ENCODE results near the gene BNC2. TPM values are rescaled to one million over a fixed set of nuclear protein-coding genes. Genes with fewer than 3 reads are reported as not detected.

Gene BNC2
- total RNA-seq, 1 donor from 2014 or later: 5.4 TPM

DNA sequence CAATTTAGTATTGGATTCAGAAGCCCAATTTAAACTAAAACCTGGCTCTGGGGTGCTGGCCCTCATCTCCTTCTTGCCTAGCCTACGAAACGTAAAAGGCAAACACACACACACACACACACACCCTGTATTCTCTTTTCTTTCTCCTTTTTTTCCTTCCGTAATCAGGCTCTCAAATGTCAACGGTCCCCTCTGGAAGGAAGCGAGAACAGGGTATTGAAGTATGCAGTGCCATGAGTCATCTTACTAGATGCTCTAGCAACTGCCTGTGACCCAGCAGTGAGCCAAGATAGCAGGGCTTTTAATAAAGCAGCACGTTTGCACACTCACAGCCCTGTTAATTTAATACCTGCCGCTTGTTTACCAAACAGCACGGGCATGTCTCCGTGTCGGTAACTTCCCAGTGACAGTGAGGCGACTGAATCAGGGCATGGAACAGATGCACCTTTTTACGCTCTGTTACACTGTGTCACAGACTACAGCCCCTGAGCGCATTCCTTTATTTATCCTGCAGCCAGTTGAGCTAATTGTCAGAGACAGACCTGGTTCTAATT, 243.8 kb downstream of the BNC2 start:
- Mint-ChIP-seq H3K27ac (ENCODE audit: unreplicated experiment) (peak overlapping the region; percentile 51), H3K27me3 (ENCODE audit: low read depth) (no peaks in the 10 kb centered on the region), H3K9me3 (no peaks in the 10 kb centered on the region), H3K4me3 (peak overlapping the region; percentile 14), H3K36me3 (ENCODE audit: low read depth) (no peaks in the 10 kb centered on the region), H3K4me1 (peaks cover 41% of the 10 kb centered on the region)
- TF ChIP-seq, protein P1, sequence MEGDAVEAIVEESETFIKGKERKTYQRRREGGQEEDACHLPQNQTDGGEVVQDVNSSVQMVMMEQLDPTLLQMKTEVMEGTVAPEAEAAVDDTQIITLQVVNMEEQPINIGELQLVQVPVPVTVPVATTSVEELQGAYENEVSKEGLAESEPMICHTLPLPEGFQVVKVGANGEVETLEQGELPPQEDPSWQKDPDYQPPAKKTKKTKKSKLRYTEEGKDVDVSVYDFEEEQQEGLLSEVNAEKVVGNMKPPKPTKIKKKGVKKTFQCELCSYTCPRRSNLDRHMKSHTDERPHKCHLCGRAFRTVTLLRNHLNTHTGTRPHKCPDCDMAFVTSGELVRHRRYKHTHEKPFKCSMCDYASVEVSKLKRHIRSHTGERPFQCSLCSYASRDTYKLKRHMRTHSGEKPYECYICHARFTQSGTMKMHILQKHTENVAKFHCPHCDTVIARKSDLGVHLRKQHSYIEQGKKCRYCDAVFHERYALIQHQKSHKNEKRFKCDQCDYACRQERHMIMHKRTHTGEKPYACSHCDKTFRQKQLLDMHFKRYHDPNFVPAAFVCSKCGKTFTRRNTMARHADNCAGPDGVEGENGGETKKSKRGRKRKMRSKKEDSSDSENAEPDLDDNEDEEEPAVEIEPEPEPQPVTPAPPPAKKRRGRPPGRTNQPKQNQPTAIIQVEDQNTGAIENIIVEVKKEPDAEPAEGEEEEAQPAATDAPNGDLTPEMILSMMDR (conservative IDR thresholded peaks at IDR 0.05): no peak
- no peak for DNase-seq (ENCODE audit: low read depth, low spot score)

DNA sequence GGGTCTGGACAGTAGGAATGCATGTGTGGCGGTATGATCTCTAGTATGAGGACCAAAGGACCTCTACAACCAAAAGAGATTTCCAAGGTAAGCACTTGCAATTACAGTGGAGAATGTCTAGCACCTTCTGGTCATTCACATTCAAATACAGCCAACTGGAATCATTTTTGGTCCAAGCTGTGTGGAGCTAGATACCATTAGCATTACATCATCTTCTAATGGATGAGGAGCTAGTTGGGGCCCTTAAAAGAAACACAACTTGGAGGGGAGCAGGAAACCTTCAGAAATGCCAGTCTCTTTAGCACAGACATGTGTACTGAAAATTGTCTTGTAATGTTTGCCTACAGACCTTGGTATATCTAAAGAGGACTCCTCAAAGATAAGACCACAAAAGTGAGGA, 244.7 kb downstream of the BNC2 start:
- Mint-ChIP-seq H3K36me3 (ENCODE audit: low read depth) (no peaks in the 10 kb centered on the region), H3K4me1 (peaks cover 41% of the 10 kb centered on the region), H3K27ac (ENCODE audit: unreplicated experiment) (no peak overlapping the region), H3K9me3 (no peaks in the 10 kb centered on the region), H3K4me3 (no peak overlapping the region), H3K27me3 (ENCODE audit: low read depth) (no peaks in the 10 kb centered on the region)
- DNase-seq (ENCODE audit: low read depth, low spot score): no peak
- TF ChIP-seq, protein P1 (conservative IDR thresholded peaks at IDR 0.05): no peak

DNA sequence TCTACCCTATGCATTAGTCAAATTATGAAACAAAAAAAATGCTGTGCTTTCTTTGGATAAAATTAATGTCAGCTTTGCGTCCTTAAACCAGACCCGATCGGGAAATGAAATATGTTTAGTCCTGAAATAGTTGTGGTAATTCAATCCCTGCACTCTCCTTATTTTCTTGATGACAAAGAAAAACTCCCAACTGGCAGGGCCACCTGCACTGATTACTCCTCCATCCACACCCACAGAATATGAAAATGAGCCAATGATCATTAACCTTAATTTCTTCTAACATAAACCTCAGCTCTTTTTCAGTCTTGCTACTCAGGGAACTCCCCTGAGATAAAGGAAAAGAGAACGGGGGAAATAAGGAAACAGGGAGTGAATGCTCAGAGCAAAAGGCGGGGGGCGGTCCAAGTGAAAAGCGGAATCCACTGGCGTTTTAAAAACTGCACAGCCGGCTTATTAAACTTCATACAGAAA, 245.3 kb downstream of the BNC2 start:
- DNase-seq (ENCODE audit: low read depth, low spot score): no peak
- H3K27me3 Mint-ChIP-seq (ENCODE audit: low read depth): no peaks in the 10 kb centered on the region
- H3K27ac Mint-ChIP-seq (ENCODE audit: unreplicated experiment): no peak overlapping the region
- H3K4me3 Mint-ChIP-seq: no peak overlapping the region
- H3K9me3 Mint-ChIP-seq: no peaks in the 10 kb centered on the region
- TF ChIP-seq, protein P1 (conservative IDR thresholded peaks at IDR 0.05): no peak
- peaks cover 42% of the 10 kb centered on the region for H3K4me1 Mint-ChIP-seq
- H3K36me3 Mint-ChIP-seq (ENCODE audit: low read depth): no peaks in the 10 kb centered on the region

DNA sequence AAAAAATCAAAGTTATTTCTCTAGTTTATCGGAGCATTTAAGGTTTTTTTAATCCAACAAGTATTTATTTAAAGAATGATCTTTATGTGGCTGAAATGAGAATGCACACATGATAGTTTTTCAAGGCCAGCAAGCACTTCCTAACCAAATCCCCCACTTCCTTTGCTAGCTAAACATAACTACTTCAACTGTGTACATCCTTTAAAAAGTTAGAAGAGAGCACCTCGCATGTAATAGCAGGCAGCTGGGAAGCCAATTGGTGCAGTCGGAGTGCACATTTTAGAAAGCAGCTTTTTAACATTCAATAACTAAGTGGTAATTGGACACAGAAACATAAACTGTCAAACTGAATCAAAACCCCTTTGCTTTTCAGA, 245.7 kb downstream of the BNC2 start:
- Mint-ChIP-seq H3K27ac (ENCODE audit: unreplicated experiment) (no peak overlapping the region), H3K4me1 (peaks cover 46% of the 10 kb centered on the region), H3K36me3 (ENCODE audit: low read depth) (no peaks in the 10 kb centered on the region), H3K9me3 (no peaks in the 10 kb centered on the region), H3K4me3 (no peak overlapping the region), H3K27me3 (ENCODE audit: low read depth) (no peaks in the 10 kb centered on the region)
- TF ChIP-seq, protein P1 (conservative IDR thresholded peaks at IDR 0.05): no peak
- no peak for DNase-seq (ENCODE audit: low read depth, low spot score)

DNA sequence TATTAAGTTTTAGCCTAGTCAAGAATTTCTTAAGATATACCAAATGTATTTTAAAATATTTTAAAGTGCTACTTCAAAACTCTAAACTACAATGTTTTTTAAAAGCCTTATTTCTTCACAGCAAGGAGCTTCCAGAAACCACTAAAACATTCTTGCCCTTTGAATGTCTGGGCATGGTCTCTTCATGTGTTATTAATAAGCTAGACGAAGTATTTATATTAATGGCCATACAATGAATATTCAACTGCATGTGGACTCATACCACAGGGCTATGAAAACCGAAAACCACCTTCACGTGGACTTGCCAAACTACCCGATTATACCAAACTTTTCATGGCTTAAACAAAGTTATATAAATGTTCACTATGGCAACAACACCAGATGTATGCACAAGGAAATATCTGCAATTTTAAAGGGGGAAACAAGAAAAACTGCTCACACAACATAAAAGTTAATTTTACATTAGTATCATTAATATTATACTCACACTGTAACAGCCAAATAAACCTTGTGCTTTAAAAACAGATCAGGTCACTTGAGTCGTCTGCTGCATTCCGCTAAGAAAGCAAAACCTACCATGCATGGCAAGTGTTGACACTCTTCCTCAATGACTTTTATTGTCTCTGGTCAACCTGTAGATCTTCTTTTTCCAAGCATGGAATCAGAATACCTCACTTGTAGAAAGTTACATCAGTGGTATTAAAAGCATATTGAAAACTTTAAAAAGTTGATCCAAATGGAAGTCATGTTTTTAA, 246.3 kb downstream of the BNC2 start:
- H3K4me3 Mint-ChIP-seq: no peak overlapping the region
- H3K4me1 Mint-ChIP-seq: peaks cover 50% of the 10 kb centered on the region
- H3K36me3 Mint-ChIP-seq (ENCODE audit: low read depth): no peaks in the 10 kb centered on the region
- H3K27me3 Mint-ChIP-seq (ENCODE audit: low read depth): no peaks in the 10 kb centered on the region
- H3K9me3 Mint-ChIP-seq: no peaks in the 10 kb centered on the region
- DNase-seq (ENCODE audit: low read depth, low spot score): no peak
- TF ChIP-seq, protein P1 (conservative IDR thresholded peaks at IDR 0.05): no peak
- H3K27ac Mint-ChIP-seq (ENCODE audit: unreplicated experiment): no peak overlapping the region
